HG03342 (cell line): ENCODE data around the gene CERKL.

Experiments
- ATAC-seq: cut with Tn5 transposase; IDR thresholded peaks from one replicate; pipeline ENCODE4 v1.9.1; 2021; ENCODE audit warnings: mild to moderate bottlenecking, moderate library complexity; ENCODE audit not compliant: unreplicated experiment

Gene CERKL

GRCh38 chr2:181678861-181679543 is 22.1 kb upstream of the CERKL start:
- no peak for ATAC-seq

DNA sequence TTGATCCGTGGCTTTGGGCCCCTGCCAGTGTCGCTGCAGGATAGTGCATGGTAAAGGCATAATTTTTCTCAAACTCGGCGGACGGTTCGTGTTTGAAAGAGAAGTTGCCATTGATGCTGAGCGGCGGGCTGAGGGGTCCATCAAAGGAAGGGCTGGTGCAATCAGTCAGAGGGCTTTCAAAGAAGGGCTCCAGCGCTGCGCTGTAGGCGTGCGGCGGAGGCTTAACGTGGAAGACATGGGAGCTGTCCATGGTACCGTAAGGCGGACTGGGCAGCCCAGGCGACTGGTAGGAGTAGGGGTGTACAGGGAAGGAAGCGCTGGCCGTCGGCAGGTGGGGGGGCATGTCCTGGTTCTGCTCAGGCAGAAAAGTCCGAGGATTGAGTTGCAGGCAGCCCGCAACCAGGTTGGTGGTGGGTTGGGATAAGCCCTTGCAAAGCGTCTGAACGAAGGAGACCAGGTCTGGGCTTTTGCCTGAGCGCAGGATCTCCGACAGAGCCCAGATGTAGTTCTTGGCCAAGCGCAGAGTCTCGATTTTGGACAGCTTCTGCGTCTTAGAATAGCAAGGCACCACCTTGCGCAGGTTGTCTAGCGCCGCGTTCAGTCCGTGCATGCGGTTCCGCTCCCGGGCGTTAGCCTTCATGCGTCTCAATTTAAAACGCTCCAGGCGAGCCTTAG is 21.1 kb upstream of the CERKL start:
- ATAC-seq: no peak

GRCh38 chr2:181675254-181675653 is 18.3 kb upstream of the CERKL start:
- ATAC-seq: no peak

- ATAC-seq: no peak
Measured at GRCh38 chr2:181674461-181674860, 17.6 kb upstream of the CERKL start.

GRCh38 chr2:181673173-181673572 is 16.3 kb upstream of the CERKL start:
- ATAC-seq: peak; percentile 39

GRCh38 chr2:181672255-181673008 is 15.5 kb upstream of the CERKL start:
- peak; percentile 73 for ATAC-seq

DNA sequence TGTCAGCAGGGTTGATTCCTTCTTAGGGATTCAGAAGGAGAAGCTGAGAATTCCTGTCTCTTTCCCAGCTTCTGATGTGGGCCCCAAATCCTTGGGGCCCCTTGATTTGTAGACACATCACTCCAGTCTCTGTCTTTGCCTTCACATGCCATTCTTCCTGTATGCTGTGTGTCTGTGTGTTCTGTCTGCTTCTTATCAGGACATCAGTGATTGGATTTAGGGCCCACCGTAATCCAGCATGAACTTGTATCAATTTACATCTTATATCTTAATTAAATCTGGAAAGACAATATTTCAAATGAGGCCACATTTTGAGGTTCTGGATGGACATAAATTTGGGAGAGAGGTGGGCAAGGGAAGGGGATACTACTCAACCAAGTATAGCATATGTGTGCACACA is 13.7 kb upstream of the CERKL start:
- no peak for ATAC-seq

DNA sequence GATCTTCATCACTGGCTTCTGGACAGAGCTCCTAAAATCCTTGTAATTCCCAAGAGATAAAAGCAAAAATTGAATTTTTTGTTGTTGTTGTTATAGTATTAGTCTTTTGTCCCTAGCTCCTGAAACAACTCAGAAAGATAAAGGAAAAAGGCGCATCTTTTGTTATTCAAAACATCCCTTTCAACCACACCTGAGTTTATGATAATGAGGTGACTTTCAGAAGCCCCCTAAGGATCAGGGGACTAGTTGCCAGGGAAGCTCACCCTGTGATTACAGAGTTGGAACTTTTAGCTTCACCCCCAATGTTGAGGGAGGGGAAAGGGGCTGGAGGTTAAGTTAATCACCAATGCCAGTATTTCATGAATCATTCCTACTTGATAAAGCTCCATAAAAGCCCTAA is 10.3 kb upstream of the CERKL start:
- no peak for ATAC-seq

GRCh38 chr2:181662287-181662686 is 5.4 kb upstream of the CERKL start:
- ATAC-seq: no peak

- no peak for ATAC-seq
Measured at GRCh38 chr2:181660181-181660580, 3.3 kb upstream of the CERKL start.

- ATAC-seq: no peak
Measured at GRCh38 chr2:181658444-181658843, 1.5 kb upstream of the CERKL start.

- peak; percentile 12 for ATAC-seq
Measured at GRCh38 chr2:181657379-181657778, 474 bp upstream of the CERKL start.

GRCh38 chr2:181655519-181655918 is 1.4 kb downstream of the CERKL start:
- ATAC-seq: no peak

DNA sequence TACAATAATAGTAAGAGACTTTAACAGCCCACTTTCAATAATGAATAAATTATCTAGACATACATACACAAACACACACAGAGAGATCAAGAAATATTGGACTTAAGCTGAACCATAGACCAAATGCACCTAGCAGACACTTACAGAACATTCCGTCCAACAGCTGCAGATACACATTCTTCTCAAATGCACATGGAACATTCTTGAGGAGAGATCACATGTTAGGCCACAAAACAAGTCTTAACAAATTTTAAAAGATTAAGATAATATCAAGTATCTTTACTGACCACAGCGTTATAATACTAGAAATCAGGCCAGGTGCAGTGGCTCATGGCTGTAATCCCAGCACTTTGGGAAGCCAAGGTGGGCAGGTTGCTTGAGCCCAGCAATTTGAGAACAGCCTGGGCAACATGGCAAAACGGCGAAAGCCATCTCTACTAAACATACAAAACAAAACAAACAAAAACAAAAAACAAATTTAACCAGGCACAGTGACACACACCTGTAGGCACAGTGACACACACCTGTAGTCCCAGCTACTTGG is 7.4 kb downstream of the CERKL start:
- ATAC-seq: no peak

GRCh38 chr2:181648478-181649155 is 8.3 kb downstream of the CERKL start:
- no peak for ATAC-seq

DNA sequence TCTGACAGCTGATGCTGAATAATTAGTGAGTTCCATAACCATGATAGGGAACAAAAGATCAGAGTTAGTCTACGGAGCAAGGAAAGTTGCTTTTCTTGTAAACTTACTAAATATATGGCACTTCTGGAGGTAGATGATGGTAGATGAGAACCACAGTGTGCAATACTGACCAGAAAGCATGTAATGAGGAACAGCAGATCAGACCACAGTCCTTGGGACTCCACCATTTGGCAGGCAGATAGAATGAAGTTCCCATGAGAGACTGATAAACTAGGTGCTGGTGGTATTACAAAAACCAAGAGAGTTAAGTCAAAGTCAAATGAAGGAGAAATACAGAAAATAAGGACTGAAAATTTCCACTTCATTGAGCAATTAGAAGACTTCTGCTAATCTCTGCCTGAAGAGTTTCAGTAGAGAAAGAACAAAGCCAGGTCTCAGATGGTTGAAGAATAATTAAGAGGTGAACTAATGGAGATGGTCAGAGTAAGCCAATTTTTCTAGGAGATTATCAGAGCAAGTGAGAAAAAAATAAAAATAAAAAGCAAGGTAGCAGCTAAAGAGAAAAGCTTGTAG is 10.4 kb downstream of the CERKL start:
- no peak for ATAC-seq

DNA sequence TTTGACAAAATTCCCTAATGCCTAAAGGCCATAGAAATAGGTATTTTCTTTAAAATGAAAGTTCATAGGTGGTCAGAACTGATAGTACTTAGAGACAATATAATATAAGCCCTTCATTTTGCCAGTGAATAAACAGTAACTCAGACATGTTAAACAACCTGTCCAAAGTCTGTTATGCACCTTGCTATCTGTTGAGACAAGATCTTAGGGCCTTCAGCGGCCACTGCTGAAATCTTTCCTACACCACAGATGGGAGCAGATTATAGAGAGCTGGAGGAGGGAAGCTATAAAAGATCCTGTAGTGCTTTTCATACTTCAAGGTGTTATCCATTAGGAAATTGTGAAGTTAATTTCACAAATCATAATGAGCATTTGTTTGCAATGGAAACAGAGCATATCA is 13.8 kb downstream of the CERKL start:
- ATAC-seq: no peak

DNA sequence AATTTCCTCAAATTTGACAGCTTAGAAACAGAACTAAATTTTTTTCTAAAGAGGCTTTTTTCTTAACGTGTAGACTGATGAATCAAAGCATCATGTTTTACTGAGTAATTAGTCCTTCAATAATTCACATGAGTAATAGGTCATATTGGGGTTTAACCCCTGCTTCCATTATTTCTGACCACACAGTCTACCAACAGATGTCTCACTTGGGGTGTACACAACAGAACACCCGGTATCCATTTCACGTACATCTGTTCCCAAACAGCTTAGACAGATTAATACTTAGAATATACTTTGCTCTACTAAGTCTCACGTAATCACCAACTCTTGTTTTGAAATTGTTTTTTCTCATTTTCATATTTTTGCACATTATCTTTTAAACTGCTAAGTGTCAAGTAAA is 14.8 kb downstream of the CERKL start:
- ATAC-seq: no peak

GRCh38 chr2:181639686-181640085 is 17.2 kb downstream of the CERKL start:
- no peak for ATAC-seq

- peak; percentile 83 for ATAC-seq
Measured at GRCh38 chr2:181632733-181633401, 24.0 kb downstream of the CERKL start.
